ENCODE measurements around the gene COL6A1. TPM values are rescaled to one million over a fixed set of nuclear protein-coding genes. Genes with fewer than 3 reads are reported as not detected.
"Not testable (repeated sequence)": the region's sequence is repeated elsewhere in the genome, so short reads cannot be mapped to it uniquely, and the experiment has no call there.

The COL6A1 gene
- polyA plus RNA-seq, 2 of the 4 experiments (the other 2 are of a cell fraction), result 3.9 to 18.3 TPM

GRCh38 chr21:46045154-46045553 is 63.6 kb downstream of the COL6A1 start:
- CTCF ChIA-PET, result interaction anchor here (1.0 kb wide), 1 partner anchor 14 kb away, joined by 3 read pairs; no protein-coding TSS in a partner anchor
- POLR2A ChIA-PET, result no interaction called here
- FAIRE-seq, result no peak
- WGBS (ENCODE audit: missing lambda C conversion rate), result 35% methylated on average over 2 of the region's 2 CpGs
- Histone ChIP-seq H3K9me3 (no peaks in the 10 kb centered on the region), H3K4me1 (no peaks in the 10 kb centered on the region), H3K4me2 (no peak overlapping the region), H3K4me3 (no peak overlapping the region), H3K27ac (no peak overlapping the region)
- no peak for DNase-seq (ENCODE audit: low read depth in 1 of 2, low spot score in 1 of 2)
- ATAC-seq, result no peak
- TF ChIP-seq FOSL2 (IDR thresholded peaks at IDR 0.05) (no peak), FOSL2 (CRISPR knock-in tag; IDR thresholded peaks at IDR 0.05) (no peak), BHLHE40 (IDR thresholded peaks at IDR 0.05; ENCODE audit: low read depth, low read length) (no peak), EHMT2 (IDR thresholded peaks at IDR 0.05; ENCODE audit: low read depth) (no peak), MAZ (IDR thresholded peaks at IDR 0.05; ENCODE audit: borderline replicate concordance, low read depth, low read length) (no peak)
- TF ChIP-seq, protein P1, sequence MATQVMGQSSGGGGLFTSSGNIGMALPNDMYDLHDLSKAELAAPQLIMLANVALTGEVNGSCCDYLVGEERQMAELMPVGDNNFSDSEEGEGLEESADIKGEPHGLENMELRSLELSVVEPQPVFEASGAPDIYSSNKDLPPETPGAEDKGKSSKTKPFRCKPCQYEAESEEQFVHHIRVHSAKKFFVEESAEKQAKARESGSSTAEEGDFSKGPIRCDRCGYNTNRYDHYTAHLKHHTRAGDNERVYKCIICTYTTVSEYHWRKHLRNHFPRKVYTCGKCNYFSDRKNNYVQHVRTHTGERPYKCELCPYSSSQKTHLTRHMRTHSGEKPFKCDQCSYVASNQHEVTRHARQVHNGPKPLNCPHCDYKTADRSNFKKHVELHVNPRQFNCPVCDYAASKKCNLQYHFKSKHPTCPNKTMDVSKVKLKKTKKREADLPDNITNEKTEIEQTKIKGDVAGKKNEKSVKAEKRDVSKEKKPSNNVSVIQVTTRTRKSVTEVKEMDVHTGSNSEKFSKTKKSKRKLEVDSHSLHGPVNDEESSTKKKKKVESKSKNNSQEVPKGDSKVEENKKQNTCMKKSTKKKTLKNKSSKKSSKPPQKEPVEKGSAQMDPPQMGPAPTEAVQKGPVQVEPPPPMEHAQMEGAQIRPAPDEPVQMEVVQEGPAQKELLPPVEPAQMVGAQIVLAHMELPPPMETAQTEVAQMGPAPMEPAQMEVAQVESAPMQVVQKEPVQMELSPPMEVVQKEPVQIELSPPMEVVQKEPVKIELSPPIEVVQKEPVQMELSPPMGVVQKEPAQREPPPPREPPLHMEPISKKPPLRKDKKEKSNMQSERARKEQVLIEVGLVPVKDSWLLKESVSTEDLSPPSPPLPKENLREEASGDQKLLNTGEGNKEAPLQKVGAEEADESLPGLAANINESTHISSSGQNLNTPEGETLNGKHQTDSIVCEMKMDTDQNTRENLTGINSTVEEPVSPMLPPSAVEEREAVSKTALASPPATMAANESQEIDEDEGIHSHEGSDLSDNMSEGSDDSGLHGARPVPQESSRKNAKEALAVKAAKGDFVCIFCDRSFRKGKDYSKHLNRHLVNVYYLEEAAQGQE (IDR thresholded peaks at IDR 0.05), result no peak

DNA sequence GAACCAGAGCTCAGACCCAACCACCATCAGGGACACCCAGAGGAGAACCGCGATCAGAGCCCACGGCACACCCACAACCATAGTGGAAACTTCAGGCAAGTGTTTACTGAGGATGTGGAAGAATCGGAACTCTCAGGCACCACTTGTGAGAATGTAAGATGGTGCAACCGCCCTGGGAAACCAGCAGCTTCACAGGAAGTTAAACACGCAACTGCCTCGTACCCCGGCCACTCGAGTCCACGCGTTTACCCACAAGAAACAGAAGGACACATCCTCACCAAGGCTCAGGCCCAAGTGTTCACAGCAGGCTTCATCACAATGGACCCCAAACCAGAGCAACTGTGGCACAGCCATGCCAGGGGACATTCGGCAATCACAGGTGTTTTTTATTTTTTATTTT is 64.9 kb downstream of the COL6A1 start:
- TF ChIP-seq TFCP2L1 (CRISPR knock-in tag; IDR thresholded peaks at IDR 0.05), result no peak
- TF ChIP-seq CBX8 (IDR thresholded peaks at IDR 0.05), result no peak
- TF ChIP-seq E2F6 (IDR thresholded peaks at IDR 0.05; ENCODE audit: borderline replicate concordance, low read depth), result no peak
- TF ChIP-seq, protein P2, sequence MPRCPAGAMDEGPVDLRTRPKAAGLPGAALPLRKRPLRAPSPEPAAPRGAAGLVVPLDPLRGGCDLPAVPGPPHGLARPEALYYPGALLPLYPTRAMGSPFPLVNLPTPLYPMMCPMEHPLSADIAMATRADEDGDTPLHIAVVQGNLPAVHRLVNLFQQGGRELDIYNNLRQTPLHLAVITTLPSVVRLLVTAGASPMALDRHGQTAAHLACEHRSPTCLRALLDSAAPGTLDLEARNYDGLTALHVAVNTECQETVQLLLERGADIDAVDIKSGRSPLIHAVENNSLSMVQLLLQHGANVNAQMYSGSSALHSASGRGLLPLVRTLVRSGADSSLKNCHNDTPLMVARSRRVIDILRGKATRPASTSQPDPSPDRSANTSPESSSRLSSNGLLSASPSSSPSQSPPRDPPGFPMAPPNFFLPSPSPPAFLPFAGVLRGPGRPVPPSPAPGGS (IDR thresholded peaks at IDR 0.05), result no peak
- TF ChIP-seq HOXB5 (CRISPR knock-in tag; IDR thresholded peaks at IDR 0.05), result no peak
- TF ChIP-seq RCOR1 (IDR thresholded peaks at IDR 0.05; ENCODE audit: low read depth, low read length), result no peak
- TF ChIP-seq, protein P1 (IDR thresholded peaks at IDR 0.05), result no peak
- TF ChIP-seq, protein P3, sequence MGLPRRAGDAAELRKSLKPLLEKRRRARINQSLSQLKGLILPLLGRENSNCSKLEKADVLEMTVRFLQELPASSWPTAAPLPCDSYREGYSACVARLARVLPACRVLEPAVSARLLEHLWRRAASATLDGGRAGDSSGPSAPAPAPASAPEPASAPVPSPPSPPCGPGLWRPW (IDR thresholded peaks at IDR 0.05), result no peak
- TF ChIP-seq, protein P4, sequence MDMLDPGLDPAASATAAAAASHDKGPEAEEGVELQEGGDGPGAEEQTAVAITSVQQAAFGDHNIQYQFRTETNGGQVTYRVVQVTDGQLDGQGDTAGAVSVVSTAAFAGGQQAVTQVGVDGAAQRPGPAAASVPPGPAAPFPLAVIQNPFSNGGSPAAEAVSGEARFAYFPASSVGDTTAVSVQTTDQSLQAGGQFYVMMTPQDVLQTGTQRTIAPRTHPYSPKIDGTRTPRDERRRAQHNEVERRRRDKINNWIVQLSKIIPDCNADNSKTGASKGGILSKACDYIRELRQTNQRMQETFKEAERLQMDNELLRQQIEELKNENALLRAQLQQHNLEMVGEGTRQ (IDR thresholded peaks at IDR 0.05), result no peak
- TF ChIP-seq SREBF2 (IDR thresholded peaks at IDR 0.05), result no peak
- H3K4me2 ChIP-seq, result no peak overlapping the region
- H3K9me3 ChIP-seq, result no peaks in the 10 kb centered on the region
- CTCF ChIA-PET, result no interaction called here
- POLR2A ChIA-PET, result no interaction called here
- no peak for DNase-seq (ENCODE audit: low read depth in 1 of 2, low spot score in 1 of 2)
- H3K4me1 ChIP-seq, result no peaks in the 10 kb centered on the region
- 68% methylated on average over 11 of the region's 12 CpGs for WGBS (ENCODE audit: missing lambda C conversion rate)
- FAIRE-seq, result no peak
- H3K27ac ChIP-seq, result no peak overlapping the region
- H3K4me3 ChIP-seq, result no peak overlapping the region
- ATAC-seq, result no peak

DNA sequence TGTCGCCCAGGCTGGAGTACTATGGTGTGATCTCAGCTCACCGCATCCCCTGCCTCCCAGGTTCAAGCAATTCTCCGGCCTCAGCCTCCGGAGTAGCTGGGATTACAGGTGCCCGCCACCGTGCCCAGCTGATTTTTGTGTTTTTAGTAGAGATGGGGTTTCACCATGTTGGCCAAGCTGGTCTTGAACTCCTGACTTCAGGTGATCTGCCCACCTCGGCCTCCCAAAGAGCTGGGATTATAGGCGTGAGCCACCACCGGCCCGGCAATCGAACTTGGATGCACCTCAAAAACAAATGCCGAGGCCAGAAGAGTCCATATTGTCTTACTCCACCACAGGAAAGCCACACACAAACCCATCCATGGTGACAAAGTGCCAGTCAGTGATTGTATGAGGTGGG is 65.3 kb downstream of the COL6A1 start:
- H3K4me1 ChIP-seq; ATAC-seq; H3K27ac ChIP-seq; POLR2A ChIA-PET; H3K4me2 ChIP-seq; H3K9me3 ChIP-seq; FAIRE-seq; DNase-seq (ENCODE audit: low read depth in 1 of 2, low spot score in 1 of 2); CTCF ChIA-PET; H3K4me3 ChIP-seq: not testable (repeated sequence)
- 91% methylated on average over 8 of the region's 12 CpGs for WGBS (ENCODE audit: missing lambda C conversion rate)

Data from A549 (cell line).